ENCODE measurements around the gene RPN1. TPM values are rescaled to one million over a fixed set of nuclear protein-coding genes. Genes with fewer than 3 reads are reported as not detected.
"Not testable (repeated sequence)": the region's sequence is repeated elsewhere in the genome, so short reads cannot be mapped to it uniquely, and the experiment has no call there.

The RPN1 gene
- total RNA-seq, 2 experiments from 2014 or later, result 123 to 149 TPM

DNA sequence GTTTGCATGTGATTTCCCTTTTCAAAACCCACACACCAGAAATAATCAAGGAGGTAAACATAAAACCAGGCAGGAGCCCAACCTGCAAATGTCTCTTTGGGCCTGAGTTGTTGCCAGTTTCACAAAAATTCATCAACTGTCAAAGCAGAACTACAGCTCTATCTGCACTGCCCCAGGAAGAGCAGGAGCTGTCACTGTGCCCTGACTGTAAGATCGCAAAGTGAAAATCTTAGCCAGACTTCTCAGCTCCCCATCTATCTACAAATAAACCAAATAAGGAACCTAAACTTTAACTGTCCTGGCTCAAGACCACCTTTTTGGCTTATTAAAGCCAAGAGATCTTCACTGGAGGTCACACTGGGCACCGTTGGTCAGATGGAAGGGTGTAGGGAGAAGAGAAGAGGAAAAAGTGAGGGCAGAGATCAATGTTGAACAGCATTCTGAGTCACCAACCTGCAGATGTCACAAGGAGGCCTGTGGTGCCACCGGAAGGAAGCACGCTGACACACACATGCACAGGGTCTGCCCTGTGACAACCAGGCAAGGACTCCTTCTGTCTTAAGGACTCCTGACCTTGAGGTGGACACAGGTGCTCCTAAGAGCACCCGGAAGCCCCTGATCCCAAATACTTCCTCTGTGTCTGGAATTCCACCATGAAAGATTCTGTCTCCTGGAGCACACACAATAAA, 58.7 kb downstream of the RPN1 start:
- Histone ChIP-seq H3K9me3 (ENCODE audit: low read length) (no peaks in the 10 kb centered on the region), H3K9me2 (ENCODE audit: insufficient read depth, low read length) (no peaks in the 10 kb centered on the region), H3K79me2 (ENCODE audit: insufficient read depth, low read depth, low read length) (no peaks in the 10 kb centered on the region), H4K20me1 (ENCODE audit: insufficient read depth, low read length) (no peaks in the 10 kb centered on the region), H3K4me3 (ENCODE audit: low read depth, low read length, poor library complexity, severe bottlenecking) (no peak overlapping the region), H3K4me1 (ENCODE audit: insufficient read depth, low read length, poor library complexity, severe bottlenecking) (no peaks in the 10 kb centered on the region), H3K36me3 (ENCODE audit: insufficient read depth, low read length) (no peaks in the 10 kb centered on the region), H3K4me2 (ENCODE audit: low read length) (no peak overlapping the region), H2AFZ (ENCODE audit: low read length) (no peak overlapping the region), H3K27ac (ENCODE audit: low read depth, low read length, poor library complexity, severe bottlenecking) (no peak overlapping the region)
- intact Hi-C loops (cut with micrococcal nuclease; ENCODE audit: unreplicated experiment), result no loop called here
- DNase-seq (ENCODE audit: low spot score), result no peak
- no TSS peak for BruUV-seq (replicated peaks)
- TF ChIP-seq, protein P1, sequence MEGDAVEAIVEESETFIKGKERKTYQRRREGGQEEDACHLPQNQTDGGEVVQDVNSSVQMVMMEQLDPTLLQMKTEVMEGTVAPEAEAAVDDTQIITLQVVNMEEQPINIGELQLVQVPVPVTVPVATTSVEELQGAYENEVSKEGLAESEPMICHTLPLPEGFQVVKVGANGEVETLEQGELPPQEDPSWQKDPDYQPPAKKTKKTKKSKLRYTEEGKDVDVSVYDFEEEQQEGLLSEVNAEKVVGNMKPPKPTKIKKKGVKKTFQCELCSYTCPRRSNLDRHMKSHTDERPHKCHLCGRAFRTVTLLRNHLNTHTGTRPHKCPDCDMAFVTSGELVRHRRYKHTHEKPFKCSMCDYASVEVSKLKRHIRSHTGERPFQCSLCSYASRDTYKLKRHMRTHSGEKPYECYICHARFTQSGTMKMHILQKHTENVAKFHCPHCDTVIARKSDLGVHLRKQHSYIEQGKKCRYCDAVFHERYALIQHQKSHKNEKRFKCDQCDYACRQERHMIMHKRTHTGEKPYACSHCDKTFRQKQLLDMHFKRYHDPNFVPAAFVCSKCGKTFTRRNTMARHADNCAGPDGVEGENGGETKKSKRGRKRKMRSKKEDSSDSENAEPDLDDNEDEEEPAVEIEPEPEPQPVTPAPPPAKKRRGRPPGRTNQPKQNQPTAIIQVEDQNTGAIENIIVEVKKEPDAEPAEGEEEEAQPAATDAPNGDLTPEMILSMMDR (conservative IDR thresholded peaks at IDR 0.05; ENCODE audit: low read length), result no peak
- no peak for TF ChIP-seq EZH2phosphoT487 (IDR thresholded peaks at IDR 0.05; ENCODE audit: borderline replicate concordance, low read depth, low read length)
- ChIA-PET POLR2A (interaction anchor here (0.6 kb wide), 2 partner anchors 48 to 272 kb away, joined by 3 to 6 read pairs; no protein-coding TSS in a partner anchor), CTCF (ENCODE audit: unreplicated experiment) (interaction anchor here (0.6 kb wide), 1 partner anchor 10 kb away, joined by 3 read pairs; no protein-coding TSS in a partner anchor)

DNA sequence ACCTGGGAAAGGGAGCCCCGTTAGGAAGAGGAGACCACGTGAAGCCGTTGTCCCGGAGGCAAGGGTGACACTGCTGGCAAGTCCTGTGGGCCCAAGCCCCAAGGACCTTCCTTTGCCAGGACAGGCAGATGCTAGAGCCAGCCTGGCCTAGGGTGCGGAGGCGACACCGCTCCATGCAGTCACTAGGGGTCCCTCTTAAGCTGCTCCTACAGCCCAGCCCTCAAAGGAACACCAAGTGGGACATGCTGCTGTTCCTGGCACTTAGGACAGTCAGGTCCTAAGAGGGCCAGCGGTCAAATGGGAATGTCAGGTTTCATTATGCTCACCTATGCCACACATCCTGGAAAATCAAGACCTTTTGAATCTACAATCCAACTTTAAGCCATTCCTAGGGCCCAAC, 59.7 kb downstream of the RPN1 start:
- no peaks in the 10 kb centered on the region for H3K4me1 ChIP-seq (ENCODE audit: insufficient read depth, low read length, poor library complexity, severe bottlenecking)
- no peak overlapping the region for H3K27ac ChIP-seq (ENCODE audit: low read depth, low read length, poor library complexity, severe bottlenecking)
- no peak for DNase-seq (ENCODE audit: low spot score)
- no peaks in the 10 kb centered on the region for H3K79me2 ChIP-seq (ENCODE audit: insufficient read depth, low read depth, low read length)
- CTCF ChIA-PET (ENCODE audit: unreplicated experiment), result no interaction called here
- H2AFZ ChIP-seq (ENCODE audit: low read length), result no peak overlapping the region
- TF ChIP-seq, protein P1 (conservative IDR thresholded peaks at IDR 0.05; ENCODE audit: low read length), result 0 out of 2 replicates have a peak, but pooled peaks have one; percentile 19
- TF ChIP-seq EZH2phosphoT487 (IDR thresholded peaks at IDR 0.05; ENCODE audit: borderline replicate concordance, low read depth, low read length), result no peak
- no peak overlapping the region for H3K4me2 ChIP-seq (ENCODE audit: low read length)
- POLR2A ChIA-PET, result no interaction called here
- H3K36me3 ChIP-seq (ENCODE audit: insufficient read depth, low read length), result no peaks in the 10 kb centered on the region
- no peaks in the 10 kb centered on the region for H4K20me1 ChIP-seq (ENCODE audit: insufficient read depth, low read length)
- intact Hi-C loops (cut with micrococcal nuclease; ENCODE audit: unreplicated experiment), result no loop called here
- no TSS peak for BruUV-seq (replicated peaks)
- H3K9me2 ChIP-seq (ENCODE audit: insufficient read depth, low read length), result no peaks in the 10 kb centered on the region
- H3K9me3 ChIP-seq (ENCODE audit: low read length), result no peaks in the 10 kb centered on the region
- H3K4me3 ChIP-seq (ENCODE audit: low read depth, low read length, poor library complexity, severe bottlenecking), result no peak overlapping the region

DNA sequence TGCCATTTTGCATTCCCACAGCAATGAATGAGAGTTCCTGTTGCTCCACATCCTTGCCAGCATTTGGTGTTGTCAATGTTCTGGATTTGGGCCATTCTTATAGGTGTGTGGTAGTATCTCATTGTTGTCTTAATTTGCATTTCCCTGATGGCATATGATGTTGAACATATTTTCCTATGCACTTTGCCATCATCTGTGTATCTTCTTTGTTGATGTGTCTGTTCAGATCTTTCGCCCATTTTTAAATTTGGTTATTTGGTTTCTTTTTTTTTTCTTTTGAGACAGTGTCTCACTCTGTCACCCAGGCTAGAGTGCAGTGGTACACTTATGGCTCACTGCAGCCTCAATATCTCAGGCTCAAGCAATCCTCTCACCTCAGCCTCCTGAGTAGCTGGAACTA, 60.6 kb downstream of the RPN1 start:
- CTCF ChIA-PET (ENCODE audit: unreplicated experiment); POLR2A ChIA-PET: not testable (repeated sequence)
- intact Hi-C loops (cut with micrococcal nuclease; ENCODE audit: unreplicated experiment), result loop anchor here (5.0 kb wide), 1 partner anchor 73 kb away; no protein-coding TSS in a partner anchor

More for the DNA sequence above, 60.6 kb downstream of the RPN1 start:
- H3K4me2 ChIP-seq (ENCODE audit: low read length); H4K20me1 ChIP-seq (ENCODE audit: insufficient read depth, low read length); DNase-seq (ENCODE audit: low spot score); H3K4me1 ChIP-seq (ENCODE audit: insufficient read depth, low read length, poor library complexity, severe bottlenecking); H2AFZ ChIP-seq (ENCODE audit: low read length); H3K9me2 ChIP-seq (ENCODE audit: insufficient read depth, low read length); H3K79me2 ChIP-seq (ENCODE audit: insufficient read depth, low read depth, low read length); H3K9me3 ChIP-seq (ENCODE audit: low read length); H3K4me3 ChIP-seq (ENCODE audit: low read depth, low read length, poor library complexity, severe bottlenecking); H3K27ac ChIP-seq (ENCODE audit: low read depth, low read length, poor library complexity, severe bottlenecking); H3K36me3 ChIP-seq (ENCODE audit: insufficient read depth, low read length); BruUV-seq (replicated peaks): not testable (repeated sequence)
